OCI-LY7 (cell line): ENCODE measurements around the gene SAXO1.

Source experiments
- EZH2phosphoT487 ChIP-seq: fragments of 200-600 bp; sonication (generic); IDR thresholded peaks from 2 replicates; pipeline ENCODE4 v1.6.1; 2018; ENCODE audit warnings: low read depth, borderline replicate concordance, mild to moderate bottlenecking, mixed run types, antibody characterized with exemption, low read length, moderate library complexity, mixed read lengths
- TF ChIP-seq, protein P1 (sequence below): fragments of 200-600 bp; sonication (generic); conservative IDR thresholded peaks from 2 replicates; pipeline ENCODE4 v1.5.1; 2014; ENCODE audit warnings: mild to moderate bottlenecking, antibody characterized with exemption, low read length, moderate library complexity, mixed read lengths

- TF ChIP-seq, protein P1, sequence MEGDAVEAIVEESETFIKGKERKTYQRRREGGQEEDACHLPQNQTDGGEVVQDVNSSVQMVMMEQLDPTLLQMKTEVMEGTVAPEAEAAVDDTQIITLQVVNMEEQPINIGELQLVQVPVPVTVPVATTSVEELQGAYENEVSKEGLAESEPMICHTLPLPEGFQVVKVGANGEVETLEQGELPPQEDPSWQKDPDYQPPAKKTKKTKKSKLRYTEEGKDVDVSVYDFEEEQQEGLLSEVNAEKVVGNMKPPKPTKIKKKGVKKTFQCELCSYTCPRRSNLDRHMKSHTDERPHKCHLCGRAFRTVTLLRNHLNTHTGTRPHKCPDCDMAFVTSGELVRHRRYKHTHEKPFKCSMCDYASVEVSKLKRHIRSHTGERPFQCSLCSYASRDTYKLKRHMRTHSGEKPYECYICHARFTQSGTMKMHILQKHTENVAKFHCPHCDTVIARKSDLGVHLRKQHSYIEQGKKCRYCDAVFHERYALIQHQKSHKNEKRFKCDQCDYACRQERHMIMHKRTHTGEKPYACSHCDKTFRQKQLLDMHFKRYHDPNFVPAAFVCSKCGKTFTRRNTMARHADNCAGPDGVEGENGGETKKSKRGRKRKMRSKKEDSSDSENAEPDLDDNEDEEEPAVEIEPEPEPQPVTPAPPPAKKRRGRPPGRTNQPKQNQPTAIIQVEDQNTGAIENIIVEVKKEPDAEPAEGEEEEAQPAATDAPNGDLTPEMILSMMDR: no peak
- no peak for TF ChIP-seq EZH2phosphoT487
Measured at GRCh38 chr9:18877984-18878383, 155.0 kb downstream of the SAXO1 start.
